Fibroblast of lung (primary cell): ENCODE data around the gene OR51B6.
"Not testable (repeated sequence)": the region's sequence is repeated elsewhere in the genome, so short reads cannot be mapped to it uniquely, and the experiment has no call there.

ENCODE experiments used
- EZH2 ChIP-seq: IDR thresholded peaks from 2 replicates; pipeline ENCODE4 v1.5.1; 2012; ENCODE audit warnings: low read length, control low read depth, mild to moderate bottlenecking; ENCODE audit errors: missing control alignments
- TF ChIP-seq, protein P1 (sequence below), 2 donors: IDR thresholded peaks in 1 of 2; conservative IDR thresholded peaks in 1 of 2; 1 replicate in 1 of 2; 2 replicates in 1 of 2; pipeline ENCODE4 v1.5.1; 2011 to 2012; ENCODE audit warnings: low read length in 2 of 2, control low read depth in 1 of 2, inconsistent platforms in 1 of 2, low read depth in 1 of 2, mild to moderate bottlenecking in 1 of 2

DNA sequence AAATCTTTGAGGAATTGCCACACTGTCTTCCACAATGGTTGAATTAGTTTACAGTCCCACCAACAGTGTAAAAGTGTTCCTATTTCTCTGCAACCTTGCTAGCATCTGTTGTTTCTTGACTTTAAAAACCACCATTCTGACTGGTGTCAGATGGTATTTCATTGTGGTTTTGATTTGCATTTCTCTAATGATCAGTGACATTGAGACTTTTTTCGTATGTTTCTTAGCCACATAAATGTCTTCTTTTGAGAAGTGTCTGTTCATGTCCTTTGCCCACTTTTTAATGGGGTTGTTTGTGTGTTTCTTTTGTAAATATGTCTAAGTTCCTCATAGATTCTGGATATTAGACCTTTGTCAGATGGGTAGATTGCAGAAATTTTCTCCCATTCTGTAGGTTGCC is 14.1 kb upstream of the OR51B6 start:
- TF ChIP-seq, protein P1, sequence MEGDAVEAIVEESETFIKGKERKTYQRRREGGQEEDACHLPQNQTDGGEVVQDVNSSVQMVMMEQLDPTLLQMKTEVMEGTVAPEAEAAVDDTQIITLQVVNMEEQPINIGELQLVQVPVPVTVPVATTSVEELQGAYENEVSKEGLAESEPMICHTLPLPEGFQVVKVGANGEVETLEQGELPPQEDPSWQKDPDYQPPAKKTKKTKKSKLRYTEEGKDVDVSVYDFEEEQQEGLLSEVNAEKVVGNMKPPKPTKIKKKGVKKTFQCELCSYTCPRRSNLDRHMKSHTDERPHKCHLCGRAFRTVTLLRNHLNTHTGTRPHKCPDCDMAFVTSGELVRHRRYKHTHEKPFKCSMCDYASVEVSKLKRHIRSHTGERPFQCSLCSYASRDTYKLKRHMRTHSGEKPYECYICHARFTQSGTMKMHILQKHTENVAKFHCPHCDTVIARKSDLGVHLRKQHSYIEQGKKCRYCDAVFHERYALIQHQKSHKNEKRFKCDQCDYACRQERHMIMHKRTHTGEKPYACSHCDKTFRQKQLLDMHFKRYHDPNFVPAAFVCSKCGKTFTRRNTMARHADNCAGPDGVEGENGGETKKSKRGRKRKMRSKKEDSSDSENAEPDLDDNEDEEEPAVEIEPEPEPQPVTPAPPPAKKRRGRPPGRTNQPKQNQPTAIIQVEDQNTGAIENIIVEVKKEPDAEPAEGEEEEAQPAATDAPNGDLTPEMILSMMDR (conservative IDR thresholded peaks at IDR 0.05 in 1 of 2, IDR thresholded peaks at IDR 0.05 in 1 of 2; ENCODE audit: low read depth in 1 of 2, low read length in 2 of 2): not testable (repeated sequence)
- TF ChIP-seq EZH2: not testable (repeated sequence)
